Activated CD4-positive, alpha-beta T cell treated with anti-CD3 and anti-CD28 coated beads, Interleukin-2, amount 50 U/mL, for 48 hours (primary cell): Measurements from ENCODE around the gene CLN5.

ENCODE experiments used
- DNase-seq, 2 experiments: peaks; one replicate each; pipeline ENCODE4 v3.0.0-alpha.2; 2020

The CLN5 gene

GRCh38 chr13:77022341-77022740, 30.5 kb downstream of the CLN5 start:
- no peak for DNase-seq

- peak; percentile 70 to 79 for DNase-seq
These were observed 34.5 kb downstream of the CLN5 start for GRCh38 chr13:77026255-77026860.

- DNase-seq, result peak; percentile 78 to 81
These were observed 35.2 kb downstream of the CLN5 start, which contains the start of gene FBXL3 for GRCh38 chr13:77026861-77027621. Gene FBXL3 (minus strand): TSS chr13:77027159. CDS start chr13:77021860, 5,299 bp downstream.

GRCh38 chr13:77028202-77028601, 36.3 kb downstream of the CLN5 start:
- no peak for DNase-seq

GRCh38 chr13:77029436-77029835, 37.6 kb downstream of the CLN5 start:
- DNase-seq, result no peak

GRCh38 chr13:77031656-77032243, 39.9 kb downstream of the CLN5 start:
- DNase-seq, result no peak

GRCh38 chr13:77033717-77034302, 41.9 kb downstream of the CLN5 start:
- no peak for DNase-seq

- DNase-seq, result no peak
These were observed 43.0 kb downstream of the CLN5 start for GRCh38 chr13:77034881-77035280.

GRCh38 chr13:77036279-77036678, 44.4 kb downstream of the CLN5 start:
- no peak for DNase-seq

GRCh38 chr13:77038907-77039480, 47.1 kb downstream of the CLN5 start:
- DNase-seq, result no peak

GRCh38 chr13:77040076-77040475, 48.2 kb downstream of the CLN5 start:
- no peak for DNase-seq

GRCh38 chr13:77040835-77041234, 49.0 kb downstream of the CLN5 start:
- no peak for DNase-seq

GRCh38 chr13:77042566-77043177, 50.8 kb downstream of the CLN5 start:
- DNase-seq, result no peak

- DNase-seq, result no peak
These were observed 55.9 kb downstream of the CLN5 start for GRCh38 chr13:77047649-77048343.

- no peak for DNase-seq
These were observed 56.8 kb downstream of the CLN5 start for GRCh38 chr13:77048681-77049080.

- no peak for DNase-seq
These were observed 61.3 kb downstream of the CLN5 start for GRCh38 chr13:77053192-77053591.
